ENCODE measurements around the gene ZNF732.
A peak's percentile ranks its signal among the peaks of the same experiment; 100 is the strongest.
"Not testable (repeated sequence)": the region's sequence is repeated elsewhere in the genome, so short reads cannot be mapped to it uniquely, and the experiment has no call there.

Gene ZNF732

DNA sequence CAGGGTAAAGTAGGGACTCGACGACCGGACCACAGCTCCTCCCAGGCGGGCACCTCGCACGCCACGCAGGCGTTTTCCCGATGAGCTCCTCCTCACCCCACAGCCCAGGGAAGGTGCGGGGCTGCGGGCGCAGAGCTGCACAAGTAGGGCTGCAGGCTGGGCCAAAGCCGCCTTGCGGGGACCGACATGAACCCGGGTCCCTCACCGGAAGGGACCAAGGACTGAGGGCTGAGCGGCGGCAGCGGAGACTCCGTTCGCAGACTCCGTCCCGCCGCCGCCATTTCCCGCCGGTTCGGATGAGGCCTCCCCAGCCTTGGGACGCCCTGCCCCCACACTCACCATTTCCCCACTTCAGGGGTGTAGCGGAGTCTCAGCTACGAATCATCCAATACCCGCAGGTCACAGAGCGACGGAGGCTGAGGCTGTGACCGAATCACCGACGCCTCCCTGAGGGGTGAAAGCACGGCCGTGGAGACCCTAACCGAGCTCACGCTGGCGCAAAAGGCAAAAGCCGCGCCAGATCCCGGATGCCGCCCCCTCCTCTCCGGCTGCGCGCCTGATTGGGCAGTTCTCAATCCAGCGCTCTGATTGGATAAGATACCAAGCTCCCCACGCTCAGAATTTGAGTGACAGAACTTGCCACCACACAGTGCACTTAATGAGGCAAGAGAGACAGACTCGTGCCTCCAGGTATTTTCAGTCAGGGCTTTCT, at the start of gene ZNF732:
ZNF732 (minus strand) TSS at position 506 of the 712 bp plus-strand sequence; CDS start at position 342, 164 bp downstream.
- no peak for DNase-seq

DNA sequence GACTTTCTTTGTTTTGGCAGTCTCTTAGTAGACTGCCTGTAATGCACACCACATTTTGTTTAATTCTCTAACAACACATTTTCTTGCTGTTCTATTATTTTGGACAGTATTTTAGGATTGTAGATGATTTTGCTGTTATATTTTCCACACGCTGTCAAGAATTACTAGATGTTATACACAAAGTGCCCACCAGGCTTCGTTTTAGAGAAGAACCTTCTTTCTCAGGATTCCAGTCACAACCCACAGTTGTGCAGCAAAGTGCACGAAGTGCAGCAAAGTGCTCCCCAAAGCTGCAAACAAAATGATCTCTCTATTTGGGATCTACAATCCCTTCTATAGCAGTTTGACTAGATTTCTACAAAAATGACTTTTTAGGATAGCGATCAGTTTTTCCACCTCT, 34.7 kb upstream of the ZNF732 start:
- DNase-seq = no peak

DNA sequence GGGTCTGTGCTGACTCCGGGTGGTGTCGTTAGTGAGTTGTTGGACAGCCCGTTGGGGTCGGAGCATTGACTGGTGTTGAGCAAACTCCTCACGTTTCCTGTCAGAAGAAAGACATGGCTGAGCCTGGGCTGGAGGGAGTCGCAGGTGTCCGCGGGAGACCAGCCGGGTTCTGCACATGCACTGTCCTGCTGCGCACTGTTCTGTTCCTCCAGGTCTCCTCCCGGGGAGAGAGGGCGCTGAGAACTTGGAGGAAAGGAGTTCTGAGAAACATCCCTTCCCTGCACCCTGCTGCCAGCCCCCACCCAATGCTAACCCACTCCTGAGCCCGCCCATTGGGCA, 33.5 kb upstream of the ZNF732 start:
- no peak for DNase-seq

DNA sequence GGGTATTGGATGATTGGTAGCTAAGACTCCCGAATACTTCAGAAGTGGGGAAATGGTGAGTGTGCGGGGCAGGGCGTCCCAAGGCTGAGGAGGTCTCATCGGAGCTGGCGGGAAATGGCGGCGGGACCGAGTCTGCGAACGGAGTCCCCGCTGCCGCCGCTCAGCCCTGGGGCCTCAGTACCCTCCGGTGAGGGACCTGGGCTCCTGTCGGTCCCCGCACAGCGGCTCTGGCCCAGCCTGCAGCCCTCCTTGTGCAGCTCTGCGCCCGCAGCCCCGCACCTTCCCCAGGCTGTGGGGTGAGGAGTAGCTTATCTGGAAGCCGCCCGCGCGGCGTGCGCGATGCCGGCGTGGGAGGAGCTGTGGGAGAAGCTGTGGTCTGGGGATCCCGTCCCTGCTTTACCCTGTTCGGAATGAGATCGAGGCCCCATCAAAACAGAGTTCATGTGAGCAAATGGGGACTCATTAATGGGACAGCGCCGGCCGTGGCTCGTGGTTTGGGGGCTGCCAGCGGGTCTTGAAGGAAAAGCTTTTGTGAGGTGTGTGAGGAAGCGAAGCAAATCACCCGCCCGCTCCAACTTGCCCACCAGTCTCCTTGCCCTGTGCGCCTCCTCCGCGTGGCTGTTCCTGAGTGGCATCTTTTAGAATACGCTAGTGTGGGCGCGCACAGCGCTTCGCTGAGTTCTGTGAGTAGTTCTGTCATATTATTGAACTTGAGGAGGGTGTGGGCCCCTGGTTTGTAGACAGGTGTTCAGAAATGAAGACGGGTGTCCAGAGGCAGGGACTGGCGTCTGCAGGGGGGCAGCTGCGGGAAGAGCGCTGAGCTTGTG, 32.9 kb upstream of the ZNF732 start:
- no peak for DNase-seq

DNA sequence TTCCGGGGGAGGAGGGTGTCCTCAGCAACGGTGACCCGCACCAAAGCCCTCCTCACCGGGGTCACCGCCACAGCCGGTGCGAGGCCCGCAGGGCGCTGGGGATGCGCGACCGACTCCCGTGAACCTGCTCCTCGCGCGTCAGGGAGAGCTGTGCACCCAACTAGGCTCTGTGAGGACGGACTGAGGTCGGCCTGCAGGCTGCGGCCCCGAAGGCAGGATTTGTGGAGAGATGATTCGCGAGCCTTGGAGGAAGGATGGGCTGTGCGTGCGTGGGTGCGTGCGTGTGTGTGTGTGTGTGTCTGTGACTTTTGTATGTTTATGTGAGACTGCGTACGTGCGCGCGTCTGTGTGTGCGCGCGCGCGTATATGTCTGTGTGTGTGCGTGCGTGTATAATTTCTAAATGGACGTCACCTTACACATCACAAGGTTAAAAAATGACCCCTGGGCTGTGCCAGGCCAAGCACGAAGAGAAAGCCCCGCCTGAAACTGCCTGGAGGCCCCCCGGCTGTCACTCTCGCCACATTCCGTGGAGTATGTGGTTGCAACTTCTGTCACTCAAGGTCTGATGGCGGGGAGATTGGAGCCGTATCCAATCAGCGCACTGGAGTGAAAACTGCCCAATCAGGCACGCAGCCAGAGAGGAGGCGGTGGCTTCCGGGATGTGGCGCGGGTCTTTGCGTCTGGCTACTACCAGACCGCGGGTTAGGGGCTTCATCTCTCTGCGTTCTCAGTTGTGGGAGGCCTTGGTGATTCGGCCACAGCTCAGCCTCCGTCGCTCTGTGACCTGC, 32.1 kb upstream of the ZNF732 start, which contains the start of gene ZNF141:
ZNF141 (plus strand) TSS at position 672 of the 789 bp plus-strand sequence. CDS start 170 bp downstream, outside the sequence.
- DNase-seq = peak; percentile 91

DNA sequence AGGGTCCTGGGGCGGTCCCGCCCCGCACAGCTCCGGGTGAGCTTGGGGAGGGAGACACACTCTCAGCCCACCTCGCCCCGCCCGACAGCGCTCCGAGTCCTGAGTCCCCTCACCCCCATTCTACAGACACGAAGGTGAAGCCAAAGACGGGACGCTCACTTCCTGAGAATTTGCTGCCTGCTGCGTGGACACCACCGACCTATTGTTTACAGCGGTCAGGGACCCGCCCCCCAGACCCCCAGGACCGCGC, 31.5 kb upstream of the ZNF732 start:
- no peak for DNase-seq

DNA sequence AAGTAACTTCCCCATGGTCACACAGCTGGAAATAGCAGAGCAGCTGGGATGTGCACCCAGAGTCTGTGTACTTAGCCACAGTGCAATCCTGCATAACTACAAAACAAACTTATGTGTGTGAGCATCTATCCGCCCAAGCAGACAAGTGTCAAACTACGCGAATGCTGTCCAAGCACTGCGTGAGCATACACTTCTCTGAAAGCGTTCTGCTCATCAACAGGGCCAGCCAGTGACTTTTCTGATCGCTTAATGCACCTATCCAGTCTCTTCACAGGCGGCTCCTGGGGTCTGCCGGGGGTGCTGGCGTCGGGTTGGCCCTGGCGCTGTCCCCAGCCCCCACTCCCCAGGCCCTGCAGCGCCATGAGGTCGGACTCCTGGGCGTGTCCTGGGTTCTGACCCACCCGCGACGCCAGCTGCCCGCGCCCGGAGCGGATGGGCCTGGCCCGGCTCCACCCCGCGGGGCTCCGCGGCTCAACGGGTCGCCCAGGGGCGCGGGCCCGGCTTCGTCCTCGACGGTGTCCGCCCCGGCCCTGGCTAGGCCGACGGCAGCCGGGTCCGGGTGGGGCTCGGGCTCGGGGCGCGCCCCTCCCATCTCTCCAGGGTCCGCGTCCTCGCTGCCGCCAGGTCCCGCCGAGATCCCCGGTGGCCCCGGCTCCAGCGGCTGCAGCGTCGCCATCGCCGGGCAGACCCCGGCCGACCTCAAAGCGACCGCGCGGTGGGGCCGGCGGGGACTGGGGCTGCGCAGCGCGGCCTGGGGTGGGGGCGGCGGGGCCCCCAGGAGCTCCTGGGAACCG, 31.0 kb upstream of the ZNF732 start:
- no peak for DNase-seq

DNA sequence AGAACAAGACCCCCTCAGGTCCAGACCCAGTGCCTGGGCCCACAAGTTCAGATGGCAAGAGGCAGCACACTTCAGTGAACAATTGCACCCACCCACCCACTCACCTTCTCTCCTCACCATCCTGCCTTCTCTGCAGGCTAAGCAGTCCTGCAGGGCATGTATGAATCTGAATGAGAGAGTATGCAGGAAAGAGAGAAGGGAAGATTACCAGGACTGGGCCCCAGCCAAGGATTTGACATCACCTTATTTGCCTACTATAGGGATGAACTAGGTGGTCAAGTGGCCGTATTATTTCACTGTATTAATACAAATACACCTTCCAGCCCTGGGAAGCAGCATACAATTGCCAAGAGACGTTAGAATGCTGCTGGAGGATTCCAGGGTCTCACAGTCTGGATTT, 30.2 kb upstream of the ZNF732 start:
- DNase-seq = no peak

DNA sequence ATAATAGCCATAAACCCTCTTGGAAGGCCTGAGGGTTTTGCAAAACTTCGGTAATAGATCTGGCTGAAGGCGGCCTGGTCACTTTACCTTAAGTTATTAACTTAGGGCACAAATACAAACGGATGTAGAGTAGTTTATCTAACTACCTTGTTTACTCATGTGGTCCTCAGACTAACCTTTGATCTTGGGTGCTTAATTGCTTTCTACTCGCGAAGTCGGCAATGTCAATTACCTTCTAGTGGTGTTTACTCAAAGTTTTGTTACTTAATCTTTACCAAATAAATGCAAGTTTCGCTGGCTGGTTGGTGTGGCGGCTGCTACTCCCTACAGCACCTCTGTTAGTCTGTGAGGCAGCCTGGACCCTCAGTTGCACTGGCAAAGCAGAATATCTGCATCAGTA, 23.5 kb upstream of the ZNF732 start:
- DNase-seq = no peak

DNA sequence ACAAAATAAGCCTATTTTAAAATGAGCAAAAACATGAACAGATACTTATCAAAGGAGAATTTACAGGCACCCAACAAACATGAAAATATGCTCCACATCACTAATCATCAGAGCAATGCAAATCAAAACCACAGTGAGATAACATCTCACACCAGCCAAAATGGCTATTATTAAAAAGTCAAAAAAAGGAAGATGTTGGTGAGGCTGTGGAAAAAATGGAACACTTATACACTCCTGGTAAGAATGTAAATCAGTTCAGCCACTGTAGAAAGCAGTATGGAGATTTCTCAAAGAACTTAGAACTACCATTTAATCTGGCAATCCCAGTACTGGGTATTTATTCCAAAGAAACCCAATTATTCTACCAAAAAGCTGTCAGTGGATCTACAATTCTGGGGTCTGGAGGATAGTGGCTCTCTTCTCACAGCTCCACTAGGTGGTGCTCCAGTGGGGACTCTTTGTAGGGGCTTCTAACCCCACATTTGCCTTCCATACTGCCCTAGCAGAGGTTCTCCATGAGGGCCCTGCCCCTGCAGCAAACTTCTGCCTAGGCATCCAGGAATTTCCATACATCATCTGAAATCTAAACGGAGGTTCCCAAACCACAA, 9.1 kb upstream of the ZNF732 start:
- no peak for DNase-seq

DNA sequence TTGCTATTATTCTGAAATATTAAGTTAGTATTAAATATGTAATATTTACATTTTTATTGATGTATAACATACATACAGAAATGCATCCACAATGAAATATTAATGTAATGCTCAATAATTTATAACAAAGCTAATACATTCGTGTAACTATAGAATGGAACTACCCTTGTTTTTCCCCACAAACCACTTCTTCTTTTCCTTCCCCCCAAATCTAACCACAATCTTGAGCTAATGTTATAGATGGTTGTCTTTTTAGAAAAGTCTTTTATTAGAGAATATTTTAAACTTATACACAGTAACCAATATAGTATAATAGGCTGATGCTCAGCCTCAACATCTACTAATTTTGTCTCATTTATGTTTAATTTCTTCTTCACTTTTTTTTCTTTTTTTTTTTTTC, 4.5 kb upstream of the ZNF732 start:
- no peak for DNase-seq

DNA sequence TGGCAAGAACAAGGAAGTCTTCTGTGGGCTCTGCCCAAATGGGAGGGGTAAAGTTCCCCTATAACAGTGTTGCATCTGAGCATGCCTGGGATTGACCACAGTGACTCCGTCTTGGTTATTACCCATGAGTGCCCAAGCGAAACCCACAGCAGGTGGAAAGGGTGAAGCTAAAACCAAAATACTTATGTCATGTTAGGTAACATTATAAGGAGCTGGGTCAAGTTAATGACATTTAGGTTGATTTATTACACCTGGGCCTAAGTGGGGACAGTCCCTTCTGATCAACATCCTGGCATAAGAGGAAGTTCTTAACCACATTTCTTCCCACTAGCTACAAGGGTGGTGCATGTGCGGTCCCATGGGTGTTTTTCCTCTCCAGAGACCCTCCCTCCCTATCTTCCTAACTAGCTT, 1.3 kb upstream of the ZNF732 start:
- no peak for DNase-seq

DNA sequence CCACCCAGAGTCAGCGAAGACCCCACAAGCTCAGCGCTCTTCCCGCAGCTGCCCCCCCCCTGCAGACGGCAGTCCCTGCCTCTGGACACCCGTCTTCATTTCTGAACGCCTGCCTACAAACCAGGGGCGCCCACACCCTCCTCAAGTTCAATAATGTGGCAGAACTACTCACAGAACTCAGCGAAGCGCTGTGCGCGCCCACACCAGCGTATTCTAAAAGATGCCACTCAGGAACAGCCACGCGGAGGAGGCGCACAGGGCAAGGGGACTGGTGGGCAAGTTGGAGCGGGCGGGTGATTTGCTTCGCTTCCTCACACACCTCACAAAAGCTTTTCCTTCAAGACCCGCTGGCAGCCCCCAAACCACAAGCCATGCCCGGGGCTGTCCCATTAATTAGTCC, 758 bp downstream of the ZNF732 start:
- not testable (repeated sequence) for DNase-seq

DNA sequence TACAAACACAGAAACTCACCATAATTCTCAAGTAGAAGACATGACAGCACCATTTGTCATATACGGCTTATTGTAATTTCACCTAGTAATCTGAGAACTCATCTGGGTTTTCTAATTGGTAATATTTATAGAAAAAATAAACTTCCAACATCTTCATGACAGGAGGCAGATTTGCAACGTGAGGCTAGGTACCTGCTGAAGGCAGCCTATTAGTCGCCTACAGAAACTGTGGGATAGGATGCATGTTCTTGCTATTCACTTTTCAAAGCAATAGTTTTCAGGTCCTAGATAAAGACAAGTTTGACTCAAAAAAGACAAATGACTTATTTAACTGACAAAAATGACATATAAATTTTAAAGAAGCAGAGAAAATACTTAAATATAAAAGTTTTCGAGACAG, 2.9 kb downstream of the ZNF732 start:
- no peak for DNase-seq

DNA sequence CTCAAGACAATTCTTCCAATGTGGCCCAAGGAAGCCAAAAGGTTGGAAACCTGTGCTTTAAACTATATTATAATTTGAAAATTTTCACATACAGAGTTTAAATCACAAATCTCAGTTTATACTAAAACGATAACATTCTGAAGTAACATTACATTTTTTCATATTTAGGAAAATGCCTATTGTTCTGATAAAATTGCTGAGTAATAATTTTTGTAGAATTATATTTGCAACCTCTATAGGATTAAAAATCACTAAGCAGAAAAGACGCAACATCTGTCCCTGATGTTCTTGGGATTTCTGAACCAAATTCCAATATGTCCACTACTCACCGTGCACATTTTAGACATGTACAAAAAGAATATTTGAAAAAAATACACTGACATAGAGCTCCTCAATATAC, 10.5 kb downstream of the ZNF732 start:
- no peak for DNase-seq

DNA sequence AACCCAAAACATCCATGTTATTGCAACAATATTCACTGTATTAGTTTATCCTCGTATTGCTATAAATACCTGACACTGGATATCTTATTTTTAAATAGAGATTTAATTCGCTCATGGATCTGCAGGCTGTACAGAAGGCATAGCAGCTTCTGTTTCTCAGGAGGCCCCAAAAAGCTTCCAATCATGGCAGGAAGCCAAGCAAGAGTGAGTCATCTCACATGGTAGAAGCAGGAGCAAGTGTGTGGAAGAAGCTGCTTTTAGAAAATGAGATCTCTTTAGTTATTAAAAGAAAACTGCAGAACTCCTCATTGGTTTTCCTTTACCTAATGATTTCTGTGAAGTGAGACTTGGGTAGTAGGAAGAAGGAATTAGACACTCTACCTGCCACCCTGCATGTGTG, 16.4 kb downstream of the ZNF732 start:
- no peak for DNase-seq

DNA sequence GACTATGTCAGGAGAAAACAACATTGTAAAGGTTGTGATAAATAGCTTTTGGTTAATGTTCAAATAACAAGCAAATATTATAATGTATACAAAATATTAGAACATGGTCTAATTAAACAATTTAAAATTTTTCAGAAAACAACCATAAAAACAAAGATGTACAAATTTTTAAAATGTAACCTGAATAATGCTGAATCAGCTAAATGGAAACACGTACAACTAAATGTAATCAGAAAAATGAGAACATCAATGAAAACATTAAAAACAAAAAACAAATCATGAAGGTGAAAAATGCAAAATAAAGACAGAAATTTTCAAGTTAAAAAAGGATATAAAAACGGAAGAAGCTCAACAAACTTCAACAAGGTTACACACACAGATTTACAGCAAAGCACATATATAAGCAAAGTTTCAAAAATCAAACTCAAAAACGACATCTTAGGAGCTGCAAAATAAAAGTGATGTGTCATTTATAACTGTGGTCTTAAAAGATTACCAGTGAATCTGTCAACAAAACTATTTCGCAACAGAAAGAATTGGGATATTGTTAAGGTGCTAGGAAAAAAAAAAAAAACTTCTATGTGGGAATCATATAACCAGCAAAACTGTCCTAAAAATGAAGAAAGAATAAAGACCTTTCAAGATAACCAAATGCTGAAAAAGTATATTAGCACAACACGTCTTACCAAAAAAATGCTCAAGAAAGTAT, 31.8 kb downstream of the ZNF732 start:
- DNase-seq = no peak

DNA sequence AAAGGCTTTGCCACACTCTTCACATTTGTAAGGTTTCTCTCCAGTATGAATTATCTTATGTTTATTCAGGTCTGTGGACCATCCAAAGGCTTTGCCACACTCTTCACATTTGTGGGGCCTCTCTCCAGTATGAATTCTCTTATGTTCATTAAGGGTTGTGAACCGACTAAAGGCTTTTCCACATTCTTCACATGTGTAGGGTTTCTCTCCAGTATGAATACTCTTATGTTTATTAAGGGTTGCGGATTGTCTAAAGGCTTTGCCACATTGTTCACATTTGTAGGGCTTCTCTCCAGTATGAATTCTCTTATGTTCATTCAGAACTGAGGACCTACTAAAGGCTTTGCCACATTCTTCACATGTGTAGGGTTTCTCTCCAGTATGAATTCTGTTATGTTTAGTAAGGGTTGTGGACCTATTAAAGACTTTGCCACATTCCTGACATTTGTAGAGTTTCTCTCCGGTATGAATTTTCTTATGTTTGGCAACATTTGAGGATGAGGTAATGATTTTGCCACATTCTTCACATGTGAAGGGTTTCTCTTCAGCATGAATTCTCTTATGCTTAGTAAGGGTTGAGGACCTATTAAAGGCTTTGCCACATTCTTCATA, 33.7 kb downstream of the ZNF732 start:
- DNase-seq = no peak

DNA sequence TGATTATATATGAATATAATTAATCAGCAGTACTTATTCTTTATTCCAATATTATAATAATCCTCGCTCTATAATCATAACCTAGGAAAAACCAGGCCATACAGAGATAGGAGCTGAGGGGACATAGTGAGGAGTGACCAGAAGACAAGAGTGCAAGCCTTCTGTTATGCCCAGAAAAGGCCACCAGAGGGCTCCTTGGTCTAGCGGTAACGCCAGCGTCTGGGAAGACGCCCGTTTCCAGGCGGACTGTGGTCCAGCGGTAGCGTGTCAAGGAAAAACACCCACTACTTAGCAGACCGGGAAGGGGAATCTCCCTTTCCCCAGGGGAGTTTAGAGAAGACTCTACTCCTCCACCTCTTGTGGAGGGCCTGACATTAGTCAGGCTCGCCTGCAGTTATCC, 46.0 kb downstream of the ZNF732 start:
- DNase-seq = not testable (repeated sequence)

DNA sequence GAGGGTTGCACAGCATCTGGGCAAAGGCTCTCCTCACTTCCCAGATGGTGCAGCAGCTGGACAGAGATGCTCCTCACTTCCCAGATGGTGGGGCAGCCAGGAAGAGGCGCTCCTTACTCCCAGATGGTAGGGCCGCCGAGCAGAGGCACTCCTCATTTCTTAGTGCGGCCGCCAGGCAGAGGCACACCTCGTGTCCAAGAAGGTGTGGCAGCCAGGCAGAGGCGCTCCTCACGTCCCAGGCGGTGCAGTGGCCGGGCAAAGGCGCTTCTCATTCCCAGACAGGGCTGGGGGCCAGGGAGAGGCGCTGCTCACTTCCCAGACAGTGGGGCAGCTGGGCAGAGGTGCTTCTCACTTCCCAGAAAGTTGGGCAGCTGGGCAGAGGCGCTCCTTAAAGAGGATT, 48.8 kb downstream of the ZNF732 start:
- DNase-seq = no peak

DNA sequence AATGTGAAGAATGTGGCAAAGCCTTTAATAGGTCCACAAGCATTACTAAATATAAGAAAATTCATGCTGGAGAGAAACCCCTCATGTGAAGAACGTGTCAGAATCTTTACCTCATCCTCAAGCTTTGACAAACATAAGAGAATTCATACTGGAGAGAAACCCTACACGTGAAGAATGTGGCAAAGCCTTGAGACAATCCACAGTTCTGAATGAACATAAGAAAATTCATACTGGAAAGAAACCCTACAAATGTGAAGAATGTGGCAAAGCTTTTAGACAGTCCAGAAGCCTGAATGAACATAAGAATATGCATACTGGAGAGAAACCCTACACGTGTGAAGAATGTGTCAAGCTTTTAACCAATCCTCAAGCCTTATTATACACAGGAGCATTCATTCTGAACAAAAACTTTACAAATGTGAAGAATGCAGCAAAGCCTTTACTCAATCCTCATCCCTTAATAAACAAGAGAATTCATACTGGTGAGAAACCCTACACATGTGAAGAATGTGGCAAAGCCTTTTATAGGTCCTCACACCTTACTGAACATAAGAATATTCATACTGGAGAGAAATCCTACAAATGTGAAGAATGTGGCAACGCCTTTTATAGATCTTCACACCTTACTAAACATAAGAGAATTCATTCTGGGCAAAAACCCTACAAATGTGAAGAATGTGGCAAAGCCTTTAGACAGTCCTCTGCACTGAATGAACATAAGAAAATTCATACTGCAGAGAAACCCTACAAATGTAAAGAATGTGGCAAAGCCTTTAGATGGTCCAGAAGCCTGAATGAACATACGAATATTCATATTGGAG, 51.1 kb downstream of the ZNF732 start:
- no peak for DNase-seq
